ENCODE measurements around the gene BUD23. TPM values are rescaled to one million over a fixed set of nuclear protein-coding genes. Genes with fewer than 3 reads are reported as not detected.

Gene BUD23
- total and polyA plus RNA-seq, 9 of the 15 experiments (the other 6 are each of a cell fraction or from before 2014, with no cell fraction given) = 79.5 to 270 (median 150) TPM

DNA sequence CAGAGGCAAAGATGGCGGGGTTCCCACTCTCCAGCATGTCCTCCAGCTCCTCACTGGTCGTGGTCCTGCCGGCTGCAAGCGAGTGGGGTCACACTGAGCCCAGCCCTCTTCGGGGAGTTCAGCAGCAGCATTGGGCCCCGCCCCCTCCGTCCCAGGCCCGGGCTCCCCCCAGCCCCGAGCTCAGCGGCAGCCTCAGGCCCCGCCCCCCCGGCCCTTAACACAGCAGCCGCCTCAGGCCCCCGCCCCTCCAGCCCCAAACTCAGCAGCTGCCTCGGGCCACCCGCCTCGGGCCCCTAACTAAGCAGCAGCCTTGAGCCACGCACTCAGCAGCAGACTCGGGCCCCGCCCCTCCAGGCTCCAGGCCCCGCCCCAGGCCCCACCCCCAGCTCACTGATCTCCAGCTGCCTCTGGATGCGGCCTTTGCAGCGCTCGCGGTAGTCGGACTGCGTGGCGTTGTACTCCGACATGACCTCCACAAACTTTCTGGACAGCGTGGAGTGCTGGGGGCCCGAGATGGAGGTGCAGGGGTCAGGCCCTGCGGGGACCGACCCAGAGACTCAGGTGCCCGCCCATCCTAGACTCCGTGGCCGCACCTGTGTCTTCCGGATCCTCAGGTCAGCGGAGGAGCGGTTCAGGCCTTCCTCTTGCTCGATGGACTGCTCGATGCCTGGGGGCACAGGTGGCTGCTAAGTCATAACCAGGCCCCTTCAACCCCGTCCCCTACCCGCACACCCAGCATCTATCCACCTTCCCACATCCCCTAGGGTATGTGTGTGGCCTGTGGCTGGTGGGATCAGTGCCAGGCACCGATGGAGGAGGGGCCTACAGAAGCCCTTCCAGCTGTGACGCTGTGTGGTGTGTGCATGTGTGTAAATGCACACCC, 20.6 kb downstream of the BUD23 start (continued):
- peak; percentile 43; the same call in 1 of the 2 replicates for TF ChIP-seq ZBTB7A (IDR thresholded peaks at IDR 0.05; ENCODE audit: borderline replicate concordance, control insufficient read depth, low read depth, low read length)
- no peak for TF ChIP-seq FOXJ2 (tag; IDR thresholded peaks at IDR 0.05)
- no peak for TF ChIP-seq ZKSCAN1 (IDR thresholded peaks at IDR 0.05; ENCODE audit: low read depth, low read length)
- TF ChIP-seq ZNF609 (CRISPR knock-in tag; IDR thresholded peaks at IDR 0.05; ENCODE audit: borderline replicate concordance) = no peak
- TF ChIP-seq THRB (CRISPR knock-in tag; conservative IDR thresholded peaks at IDR 0.05) = no peak
- TF ChIP-seq RBM22 (IDR thresholded peaks at IDR 0.05; ENCODE audit: low read depth, low read length, poor library complexity, severe bottlenecking) = peak; percentile 33
- peak; percentile 74 for TF ChIP-seq TFAP4 (CRISPR knock-in tag; IDR thresholded peaks at IDR 0.05; ENCODE audit: borderline replicate concordance)
- peak; percentile 16; the same call in 1 of the 2 replicates for TF ChIP-seq SUPT5H (IDR thresholded peaks at IDR 0.05)
- TF ChIP-seq KLF13 (tag; IDR thresholded peaks at IDR 0.05; ENCODE audit: borderline replicate concordance, low read depth) = no peak
- no peak for TF ChIP-seq NCOA4 (IDR thresholded peaks at IDR 0.05; ENCODE audit: partially characterized antibody)
- TF ChIP-seq RBFOX2 (IDR thresholded peaks at IDR 0.05; ENCODE audit: low read depth, low read length) = 0 out of 2 replicates have a peak, but pooled peaks have one; percentile 13
- TF ChIP-seq L3MBTL2 (IDR thresholded peaks at IDR 0.05) = peak; percentile 68
